ENCODE measurements around the gene MAP3K12. TPM values are rescaled to one million over a fixed set of nuclear protein-coding genes. Genes with fewer than 3 reads are reported as not detected.
A peak's percentile ranks its signal among the peaks of the same experiment; 100 is the strongest.

Gene MAP3K12
- total RNA-seq, 5 donors from 2014 or later (not counting 1 experiment from before 2014, with no cell fraction given), result 21.4 to 29.9 (median 25.9) TPM

DNA sequence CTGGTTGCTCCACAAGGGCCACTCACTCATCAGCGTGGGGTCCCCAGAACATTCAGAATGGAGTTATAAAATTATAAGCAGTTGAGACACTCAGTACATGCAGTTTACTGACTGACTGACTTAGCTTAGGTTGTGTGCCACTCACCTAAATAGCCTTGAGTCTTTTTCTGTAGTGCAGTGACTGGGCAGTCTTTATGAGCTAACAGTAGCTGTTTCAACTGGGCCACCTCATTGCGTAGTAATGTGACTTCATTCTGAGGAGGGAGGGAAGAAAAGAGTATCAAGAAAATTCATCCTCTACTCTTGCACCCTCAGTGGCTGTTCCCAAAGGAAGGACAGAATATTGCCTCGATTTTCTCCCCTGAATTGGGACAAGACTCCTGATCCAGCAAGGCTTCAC, 23.9 kb upstream of the MAP3K12 start:
- H3K36me3 ChIP-seq (ENCODE audit: control insufficient read depth in 2 of 2, extremely low read depth in 1 of 2, insufficient read depth in 1 of 2, low read length in 1 of 2), result peaks cover 3 to 61% of the 10 kb centered on the region in 2 donors
- no peaks in the 10 kb centered on the region for H3K27me3 Mint-ChIP-seq
- H3K27ac Mint-ChIP-seq, result no peak overlapping the region

GRCh38 chr12:53518381-53518780, 19.1 kb upstream of the MAP3K12 start:
- Mint-ChIP-seq H3K27ac (no peak overlapping the region), H3K4me1 (no peaks in the 10 kb centered on the region), H3K36me3 (peaks cover 55% of the 10 kb centered on the region), H3K4me3 (no peak overlapping the region), H3K27me3 (no peaks in the 10 kb centered on the region), H3K9me3 (no peaks in the 10 kb centered on the region)
- no peaks in the 10 kb centered on the region for H3K4me1 ChIP-seq (ENCODE audit: control insufficient read depth in 1 of 2, extremely low read depth in 1 of 2, insufficient read depth in 2 of 2, low read length in 2 of 2)
- H3K36me3 ChIP-seq (ENCODE audit: control insufficient read depth in 2 of 2, extremely low read depth in 1 of 2, insufficient read depth in 1 of 2, low read length in 1 of 2), result peaks cover 6 to 79% of the 10 kb centered on the region in 2 donors
- ATAC-seq (replicated peaks in 1 of 4), result no peak
- no peak for DNase-seq
- POLR2A ChIA-PET, result no interaction called here
- WGBS (ENCODE audit: insufficient coverage), result 100% methylated on average over 5 of the region's 5 CpGs
- no peak overlapping the region for H3K27ac ChIP-seq (ENCODE audit: low read length)
- H3K4me3 ChIP-seq (ENCODE audit: control insufficient read depth in 1 of 2, extremely low read depth in 1 of 2, low read length in 1 of 2), result no peak overlapping the region
- CTCF ChIA-PET, result no interaction called here
- no peaks in the 10 kb centered on the region for H3K9me3 ChIP-seq
- no peaks in the 10 kb centered on the region for H3K27me3 ChIP-seq (replicated peaks in 1 of 2; ENCODE audit: control insufficient read depth in 2 of 2, extremely low read depth in 1 of 2, insufficient read depth in 2 of 2, low read length in 1 of 2)

More for the DNA sequence above, 23.9 kb upstream of the MAP3K12 start:
- H3K4me3 Mint-ChIP-seq, result no peak overlapping the region
- no peaks in the 10 kb centered on the region for H3K4me1 Mint-ChIP-seq
- WGBS (ENCODE audit: insufficient coverage), result 83% methylated on average over 1 of the region's 3 CpGs
- ChIA-PET POLR2A (no interaction called here), CTCF (interaction anchor here in 1 of 2 donors (1.5 kb wide), 1 partner anchor 20 kb away, joined by 3 read pairs; no protein-coding TSS in a partner anchor)
- no peaks in the 10 kb centered on the region for H3K9me3 ChIP-seq
- DNase-seq (no peak), ATAC-seq (replicated peaks in 1 of 4) (no peak)
- no peaks in the 10 kb centered on the region for H3K9me3 Mint-ChIP-seq
- no peaks in the 10 kb centered on the region for H3K4me1 ChIP-seq (ENCODE audit: control insufficient read depth in 1 of 2, extremely low read depth in 1 of 2, insufficient read depth in 2 of 2, low read length in 2 of 2)
- H3K36me3 Mint-ChIP-seq, result peaks cover 51% of the 10 kb centered on the region
- no peaks in the 10 kb centered on the region for H3K27me3 ChIP-seq (replicated peaks in 1 of 2; ENCODE audit: control insufficient read depth in 2 of 2, extremely low read depth in 1 of 2, insufficient read depth in 2 of 2, low read length in 1 of 2)
- no peak overlapping the region for H3K27ac ChIP-seq (ENCODE audit: low read length)
- H3K4me3 ChIP-seq (ENCODE audit: control insufficient read depth in 1 of 2, extremely low read depth in 1 of 2, low read length in 1 of 2), result no peak overlapping the region

- Histone ChIP-seq H3K27ac (ENCODE audit: low read length) (no peak overlapping the region), H3K4me3 (ENCODE audit: control insufficient read depth in 1 of 2, extremely low read depth in 1 of 2, low read length in 1 of 2) (no peak overlapping the region), H3K9me3 (no peaks in the 10 kb centered on the region), H3K27me3 (replicated peaks in 1 of 2; ENCODE audit: control insufficient read depth in 2 of 2, extremely low read depth in 1 of 2, insufficient read depth in 2 of 2, low read length in 1 of 2) (no peaks in the 10 kb centered on the region), H3K36me3 (ENCODE audit: control insufficient read depth in 2 of 2, extremely low read depth in 1 of 2, insufficient read depth in 1 of 2, low read length in 1 of 2) (peaks cover 7 to 81% of the 10 kb centered on the region in 2 donors), H3K4me1 (ENCODE audit: control insufficient read depth in 1 of 2, extremely low read depth in 1 of 2, insufficient read depth in 2 of 2, low read length in 2 of 2) (no peaks in the 10 kb centered on the region)
- CTCF ChIA-PET, result interaction anchor here in 1 of 2 donors (1.7 kb wide), 1 partner anchor 16 kb away, joined by 4 read pairs; the partner anchor contains the start of gene TARBP2
- Mint-ChIP-seq H3K4me3 (no peak overlapping the region), H3K9me3 (no peaks in the 10 kb centered on the region), H3K4me1 (no peaks in the 10 kb centered on the region), H3K36me3 (peaks cover 46% of the 10 kb centered on the region), H3K27ac (no peak overlapping the region), H3K27me3 (no peaks in the 10 kb centered on the region)
- POLR2A ChIA-PET, result no interaction called here
- no peak for ATAC-seq (replicated peaks in 1 of 4)
- WGBS (ENCODE audit: insufficient coverage), result 90% methylated on average over 8 of the region's 13 CpGs
- DNase-seq, result no peak
Measured at GRCh38 chr12:53516758-53517455, 17.6 kb upstream of the MAP3K12 start.

DNA sequence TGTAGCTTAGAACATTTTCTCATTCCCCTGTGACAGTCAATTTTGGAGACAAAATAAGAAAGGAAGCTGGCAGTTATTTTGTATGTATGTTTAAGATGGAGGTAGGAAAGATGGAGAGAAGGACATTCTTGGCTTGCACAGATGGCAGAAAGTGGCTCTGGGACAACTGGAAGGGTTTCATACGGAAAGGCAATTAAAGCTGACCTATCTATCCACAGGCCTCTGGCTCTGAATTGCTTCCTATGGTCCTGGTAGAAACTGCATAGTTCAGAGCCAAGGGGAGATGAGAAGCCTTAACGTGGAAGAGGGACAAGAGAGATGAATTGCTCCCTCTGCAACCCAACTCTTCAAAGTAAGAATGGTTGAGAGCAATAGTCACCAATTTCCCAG, 16.0 kb upstream of the MAP3K12 start:
- POLR2A ChIA-PET, result no interaction called here

DNA sequence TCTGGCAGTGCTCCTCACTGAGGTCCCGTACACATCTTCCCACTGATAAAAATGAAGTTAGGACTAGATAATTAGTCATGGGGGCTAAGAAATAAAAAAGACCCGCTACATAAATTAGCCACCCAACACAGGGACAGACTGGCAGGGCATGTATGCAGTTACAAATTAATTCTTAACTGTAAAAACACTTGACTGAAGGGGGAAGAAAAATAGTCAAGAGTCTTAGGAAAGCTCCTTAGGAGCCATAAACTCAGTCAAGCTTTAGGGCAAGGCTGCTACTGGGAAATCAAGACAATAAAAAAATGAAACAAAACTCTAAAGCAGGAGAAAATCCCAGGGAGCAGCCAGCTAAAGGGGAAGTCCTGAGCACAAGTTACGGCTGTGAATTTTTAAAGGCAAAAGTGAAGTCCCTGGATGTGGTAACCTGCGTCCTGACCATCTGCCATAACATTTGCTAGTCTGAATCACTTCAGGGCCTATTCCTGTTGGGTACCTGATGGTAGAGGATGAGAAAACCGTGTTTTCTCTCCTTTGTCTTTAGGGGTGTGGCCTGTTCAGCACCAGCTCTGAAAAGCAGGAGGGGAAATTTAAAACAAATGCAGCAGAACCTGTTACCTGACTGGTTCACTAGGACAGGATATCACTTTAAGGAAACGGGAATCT, 15.5 kb upstream of the MAP3K12 start:
- peaks cover 9 to 72% of the 10 kb centered on the region in 2 donors for H3K36me3 ChIP-seq (ENCODE audit: control insufficient read depth in 2 of 2, extremely low read depth in 1 of 2, insufficient read depth in 1 of 2, low read length in 1 of 2)
- 80% methylated on average over 2 of the region's 6 CpGs for WGBS (ENCODE audit: insufficient coverage)
- no peak overlapping the region for H3K4me3 ChIP-seq (ENCODE audit: control insufficient read depth in 1 of 2, extremely low read depth in 1 of 2, low read length in 1 of 2)
- ATAC-seq (replicated peaks in 1 of 4) (no peak), DNase-seq (no peak)
- ChIA-PET CTCF (interaction anchor here (0.6 to 1.7 kb wide), 3 partner anchors 14 to 59 kb away, joined by 3 to 4 read pairs (median 4); partner anchors contain the start of gene TARBP2 (in 1 of the 2)), POLR2A (no interaction called here)
- no peak overlapping the region for H3K27ac ChIP-seq (ENCODE audit: low read length)
- Mint-ChIP-seq H3K27me3 (no peaks in the 10 kb centered on the region), H3K36me3 (peaks cover 38% of the 10 kb centered on the region), H3K4me3 (no peak overlapping the region), H3K27ac (peak overlapping the region in 1 of 2 donors; percentile 28), H3K9me3 (no peaks in the 10 kb centered on the region), H3K4me1 (no peaks in the 10 kb centered on the region)
- no peaks in the 10 kb centered on the region for H3K4me1 ChIP-seq (ENCODE audit: control insufficient read depth in 1 of 2, extremely low read depth in 1 of 2, insufficient read depth in 2 of 2, low read length in 2 of 2)
- H3K27me3 ChIP-seq (replicated peaks in 1 of 2; ENCODE audit: control insufficient read depth in 2 of 2, extremely low read depth in 1 of 2, insufficient read depth in 2 of 2, low read length in 1 of 2), result no peaks in the 10 kb centered on the region
- H3K9me3 ChIP-seq, result no peaks in the 10 kb centered on the region

More for the DNA sequence above, 16.0 kb upstream of the MAP3K12 start:
- no CpG with 5 or more reads among the region's 2 CpGs for WGBS (ENCODE audit: insufficient coverage)
- Mint-ChIP-seq H3K4me1 (no peaks in the 10 kb centered on the region), H3K9me3 (no peaks in the 10 kb centered on the region), H3K27me3 (no peaks in the 10 kb centered on the region), H3K4me3 (no peak overlapping the region), H3K27ac (peak overlapping the region in 1 of 2 donors; percentile 16), H3K36me3 (peaks cover 41% of the 10 kb centered on the region)
- Histone ChIP-seq H3K4me1 (ENCODE audit: control insufficient read depth in 1 of 2, extremely low read depth in 1 of 2, insufficient read depth in 2 of 2, low read length in 2 of 2) (no peaks in the 10 kb centered on the region), H3K9me3 (no peaks in the 10 kb centered on the region), H3K27me3 (replicated peaks in 1 of 2; ENCODE audit: control insufficient read depth in 2 of 2, extremely low read depth in 1 of 2, insufficient read depth in 2 of 2, low read length in 1 of 2) (no peaks in the 10 kb centered on the region), H3K4me3 (ENCODE audit: control insufficient read depth in 1 of 2, extremely low read depth in 1 of 2, low read length in 1 of 2) (no peak overlapping the region), H3K36me3 (ENCODE audit: control insufficient read depth in 2 of 2, extremely low read depth in 1 of 2, insufficient read depth in 1 of 2, low read length in 1 of 2) (peaks cover 9 to 77% of the 10 kb centered on the region in 2 donors), H3K27ac (ENCODE audit: low read length) (no peak overlapping the region)
- CTCF ChIA-PET, result interaction anchor here in 1 of 2 donors (0.6 to 1.7 kb wide), 2 partner anchors 14 to 60 kb away, joined by 3 to 4 read pairs; partner anchors contain the start of gene TARBP2
- no peak for DNase-seq
- no peak for ATAC-seq (replicated peaks in 1 of 4)

- Mint-ChIP-seq H3K4me1 (peaks cover under 1 to 3% (median 3%) of the 10 kb centered on the region in 3 donors), H3K9me3 (no peaks in the 10 kb centered on the region), H3K4me3 (no peak overlapping the region), H3K36me3 (peaks cover 35% of the 10 kb centered on the region), H3K27ac (no peak overlapping the region), H3K27me3 (no peaks in the 10 kb centered on the region)
- no CpG with 5 or more reads among the region's 6 CpGs for WGBS (ENCODE audit: insufficient coverage)
- H3K27ac ChIP-seq (ENCODE audit: low read length), result no peak overlapping the region
- no peak for ATAC-seq (replicated peaks in 1 of 4)
- peaks cover 9 to 64% of the 10 kb centered on the region in 2 donors for H3K36me3 ChIP-seq (ENCODE audit: control insufficient read depth in 2 of 2, extremely low read depth in 1 of 2, insufficient read depth in 1 of 2, low read length in 1 of 2)
- peaks cover 0 to 2% of the 10 kb centered on the region in 2 experiments for H3K4me1 ChIP-seq (ENCODE audit: control insufficient read depth in 1 of 2, extremely low read depth in 1 of 2, insufficient read depth in 2 of 2, low read length in 2 of 2)
- ChIA-PET POLR2A (interaction anchor here (0.6 to 0.7 kb wide), 2 partner anchors 35 to 73 kb away, joined by 3 to 10 read pairs; no protein-coding TSS in a partner anchor), CTCF (interaction anchor here (0.6 to 1.6 kb wide), 3 partner anchors 13 to 191 kb away, joined by 3 to 5 read pairs (median 4); partner anchors contain the start of gene TARBP2 (in 1 of the 2))
- H3K9me3 ChIP-seq, result no peaks in the 10 kb centered on the region
- no peak for DNase-seq
- H3K4me3 ChIP-seq (ENCODE audit: control insufficient read depth in 1 of 2, extremely low read depth in 1 of 2, low read length in 1 of 2), result no peak overlapping the region
- no peaks in the 10 kb centered on the region for H3K27me3 ChIP-seq (replicated peaks in 1 of 2; ENCODE audit: control insufficient read depth in 2 of 2, extremely low read depth in 1 of 2, insufficient read depth in 2 of 2, low read length in 1 of 2)
Measured at GRCh38 chr12:53513712-53514410, 14.6 kb upstream of the MAP3K12 start.
